ENCODE results near the gene ADM2.

The ADM2 gene

DNA sequence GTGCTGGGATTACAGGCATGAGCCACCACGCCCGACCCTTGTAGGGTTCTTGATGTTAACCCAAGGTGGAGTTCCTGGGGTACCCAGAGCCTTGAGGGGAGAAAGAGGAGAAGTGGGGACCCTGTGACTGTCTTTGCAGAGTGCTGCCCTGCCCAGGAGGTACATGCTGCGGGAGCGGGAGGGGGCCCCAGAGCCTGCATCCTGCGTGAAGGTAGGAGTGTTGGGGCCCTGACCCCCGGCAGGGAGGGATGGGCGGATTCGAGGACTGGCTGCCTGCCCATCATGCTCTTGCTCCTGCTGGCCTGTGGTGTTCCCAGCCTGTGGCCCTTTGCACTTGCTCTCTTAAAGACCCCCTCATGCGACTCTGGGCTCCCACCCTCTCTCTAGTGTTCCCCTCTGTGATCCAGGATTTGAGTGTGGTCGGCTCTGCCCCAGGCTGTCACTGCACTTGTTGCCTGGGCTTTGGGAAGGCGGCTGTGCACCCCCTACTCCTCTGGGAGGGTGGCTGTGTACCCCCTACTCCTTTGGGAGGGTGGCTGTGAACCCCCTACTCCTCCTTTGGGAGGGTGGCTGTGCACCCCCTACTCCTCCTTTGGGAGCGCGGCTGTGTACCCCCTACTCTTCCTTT, 39.6 kb downstream of the ADM2 start:
- CTCF ChIA-PET: no interaction called here
- TF ChIP-seq, protein P1, sequence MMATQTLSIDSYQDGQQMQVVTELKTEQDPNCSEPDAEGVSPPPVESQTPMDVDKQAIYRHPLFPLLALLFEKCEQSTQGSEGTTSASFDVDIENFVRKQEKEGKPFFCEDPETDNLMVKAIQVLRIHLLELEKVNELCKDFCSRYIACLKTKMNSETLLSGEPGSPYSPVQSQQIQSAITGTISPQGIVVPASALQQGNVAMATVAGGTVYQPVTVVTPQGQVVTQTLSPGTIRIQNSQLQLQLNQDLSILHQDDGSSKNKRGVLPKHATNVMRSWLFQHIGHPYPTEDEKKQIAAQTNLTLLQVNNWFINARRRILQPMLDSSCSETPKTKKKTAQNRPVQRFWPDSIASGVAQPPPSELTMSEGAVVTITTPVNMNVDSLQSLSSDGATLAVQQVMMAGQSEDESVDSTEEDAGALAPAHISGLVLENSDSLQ (IDR thresholded peaks at IDR 0.05): no peak
- no peak for TF ChIP-seq CTBP1 (IDR thresholded peaks at IDR 0.05; ENCODE audit: borderline replicate concordance)
- POLR2A ChIA-PET: interaction anchor here (7.1 kb wide), 1 partner anchor 12 kb away, joined by 193 read pairs; the partner anchor contains the start of genes LMF2 and NCAPH2
- DNase-seq (ENCODE audit: extremely low spot score): no peak

DNA sequence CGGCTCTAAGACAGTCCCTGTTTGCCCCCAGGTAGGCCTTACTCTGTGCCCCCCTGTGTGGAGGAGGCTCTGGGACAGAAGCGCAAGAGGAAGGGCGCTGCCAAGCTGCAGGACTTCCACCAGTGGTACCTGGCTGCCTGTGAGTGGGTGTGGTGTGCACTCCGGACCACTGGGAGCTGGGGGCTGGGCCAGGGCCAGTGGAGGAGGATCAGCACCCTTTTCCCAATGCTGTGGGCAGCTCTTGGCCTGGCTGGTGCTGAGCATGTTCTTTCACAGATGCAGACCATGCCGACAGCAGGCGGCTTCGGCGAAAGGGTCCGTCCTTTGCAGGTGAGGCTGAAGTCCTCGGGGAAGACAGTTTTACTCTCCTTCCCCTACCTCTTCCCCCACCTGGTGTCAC, 40.4 kb downstream of the ADM2 start:
- DNase-seq (ENCODE audit: extremely low spot score): no peak
- TF ChIP-seq ARNT (IDR thresholded peaks at IDR 0.05) (no peak), HDGF (IDR thresholded peaks at IDR 0.05; ENCODE audit: borderline replicate concordance) (no peak), LEF1 (IDR thresholded peaks at IDR 0.05; ENCODE audit: borderline replicate concordance) (no peak), L3MBTL2 (conservative IDR thresholded peaks at IDR 0.05) (no peak), BHLHE40 (IDR thresholded peaks at IDR 0.05; ENCODE audit: borderline replicate concordance) (no peak), SP1 (IDR thresholded peaks at IDR 0.05) (no peak), SUZ12 (IDR thresholded peaks at IDR 0.05) (no peak), TARDBP (IDR thresholded peaks at IDR 0.05) (no peak), ELF4 (IDR thresholded peaks at IDR 0.05) (no peak), FOXM1 (IDR thresholded peaks at IDR 0.05; ENCODE audit: borderline replicate concordance) (no peak)
- ChIA-PET CTCF (no interaction called here), POLR2A (interaction anchor here (7.1 kb wide), 1 partner anchor 12 kb away, joined by 193 read pairs; the partner anchor contains the start of genes LMF2 and NCAPH2)

DNA sequence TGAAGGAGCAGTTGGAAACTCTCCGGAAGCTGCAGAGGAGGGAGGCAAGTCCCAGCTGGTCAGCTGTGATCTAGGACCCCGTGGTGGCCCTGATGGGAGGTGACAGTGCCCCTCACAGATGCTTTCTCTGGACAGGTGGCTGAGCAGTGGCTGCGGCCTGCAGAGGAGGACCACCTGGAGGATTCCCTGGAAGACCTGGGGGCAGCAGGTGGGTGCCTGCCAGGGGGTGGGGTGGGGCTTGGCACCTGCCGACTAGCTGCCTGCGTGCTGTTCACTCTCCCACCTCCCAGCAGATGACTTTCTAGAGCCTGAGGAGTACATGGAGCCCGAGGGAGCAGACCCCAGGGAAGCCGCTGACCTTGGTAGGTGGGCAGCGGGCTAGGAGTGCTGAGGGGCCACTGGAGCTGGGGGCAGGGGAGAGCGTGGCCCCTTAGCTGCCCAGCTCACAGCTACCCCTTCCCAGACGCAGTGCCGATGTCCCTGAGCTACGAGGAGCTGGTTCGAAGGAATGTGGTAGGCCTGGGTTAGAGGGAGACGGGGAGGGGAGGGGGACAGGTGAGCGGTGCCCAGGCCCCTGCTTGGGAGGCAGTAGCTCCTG, 41.0 kb downstream of the ADM2 start:
- CTCF ChIA-PET: no interaction called here
- TF ChIP-seq FOXM1 (IDR thresholded peaks at IDR 0.05; ENCODE audit: borderline replicate concordance): no peak
- no peak for TF ChIP-seq BHLHE40 (IDR thresholded peaks at IDR 0.05; ENCODE audit: borderline replicate concordance)
- TF ChIP-seq LEF1 (IDR thresholded peaks at IDR 0.05; ENCODE audit: borderline replicate concordance): no peak
- DNase-seq (ENCODE audit: extremely low spot score): no peak
- POLR2A ChIA-PET: interaction anchor here (1.0 to 7.1 kb wide), 2 partner anchors 13 to 49 kb away, joined by 3 to 193 read pairs; partner anchors contain the start of genes LMF2 and NCAPH2

DNA sequence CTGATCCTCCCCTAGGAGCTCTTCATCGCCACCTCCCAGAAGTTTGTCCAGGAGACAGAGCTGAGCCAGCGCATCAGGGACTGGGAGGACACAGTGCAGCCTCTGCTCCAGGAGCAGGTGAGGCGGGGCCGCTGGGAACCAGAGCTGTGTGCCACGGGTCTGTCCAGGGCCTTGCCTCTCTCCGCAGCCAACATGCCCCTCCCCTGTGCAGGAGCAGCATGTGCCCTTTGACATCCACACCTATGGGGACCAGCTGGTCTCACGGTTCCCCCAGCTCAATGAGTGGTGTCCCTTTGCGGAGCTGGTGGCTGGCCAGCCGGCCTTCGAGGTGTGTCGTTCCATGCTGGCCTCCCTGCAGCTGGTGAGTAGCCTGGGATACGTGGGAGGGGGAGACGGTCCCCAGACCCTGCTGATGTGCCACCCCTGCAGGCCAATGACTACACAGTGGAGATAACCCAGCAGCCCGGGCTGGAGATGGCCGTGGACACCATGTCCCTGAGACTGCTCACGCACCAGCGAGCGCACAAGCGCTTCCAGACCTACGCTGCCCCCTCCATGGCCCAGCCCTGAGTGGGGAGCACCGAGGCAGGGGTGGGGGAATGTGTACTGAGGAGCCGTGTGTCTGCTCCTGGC, 41.6 kb downstream of the ADM2 start:
- no peak for DNase-seq (ENCODE audit: extremely low spot score)
- POLR2A ChIA-PET: interaction anchor here (1.0 to 7.1 kb wide), 2 partner anchors 14 to 50 kb away, joined by 3 to 193 read pairs; partner anchors contain the start of genes LMF2 and NCAPH2
- TF ChIP-seq BHLHE40 (IDR thresholded peaks at IDR 0.05; ENCODE audit: borderline replicate concordance): no peak
- TF ChIP-seq SUZ12 (IDR thresholded peaks at IDR 0.05): no peak
- TF ChIP-seq FOXM1 (IDR thresholded peaks at IDR 0.05; ENCODE audit: borderline replicate concordance): no peak
- TF ChIP-seq, protein P1 (IDR thresholded peaks at IDR 0.05): no peak
- TF ChIP-seq ZNF384 (IDR thresholded peaks at IDR 0.05): no peak
- no peak for TF ChIP-seq ELF4 (IDR thresholded peaks at IDR 0.05)
- TF ChIP-seq TARDBP (IDR thresholded peaks at IDR 0.05): no peak
- no peak for TF ChIP-seq ARNT (IDR thresholded peaks at IDR 0.05)
- TF ChIP-seq LEF1 (IDR thresholded peaks at IDR 0.05; ENCODE audit: borderline replicate concordance): no peak
- no peak for TF ChIP-seq FOXA1 (IDR thresholded peaks at IDR 0.05)
- CTCF ChIA-PET: no interaction called here

DNA sequence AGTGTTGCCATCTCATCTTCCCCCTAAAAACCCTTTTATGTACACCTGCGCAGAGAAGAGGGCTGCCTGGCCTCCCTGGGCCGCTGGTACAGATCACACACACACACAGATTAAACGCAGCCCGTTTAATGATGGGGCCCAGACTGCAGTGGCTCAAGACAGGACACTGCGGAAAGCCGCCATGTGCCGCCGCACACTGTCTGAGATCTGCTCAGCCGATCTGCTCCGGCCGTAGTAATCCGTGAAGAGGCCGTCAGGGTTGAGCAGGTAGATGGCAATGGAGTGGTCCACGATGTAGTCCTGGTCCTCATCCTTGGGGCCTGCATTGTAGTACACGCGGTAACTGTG, 42.1 kb downstream of the ADM2 start:
- TF ChIP-seq NFRKB (IDR thresholded peaks at IDR 0.05) (no peak), CTBP1 (IDR thresholded peaks at IDR 0.05; ENCODE audit: borderline replicate concordance) (no peak), FOXA1 (IDR thresholded peaks at IDR 0.05) (no peak), FOXK2 (IDR thresholded peaks at IDR 0.05) (no peak), SUZ12 (IDR thresholded peaks at IDR 0.05) (no peak), LEF1 (IDR thresholded peaks at IDR 0.05; ENCODE audit: borderline replicate concordance) (no peak), L3MBTL2 (conservative IDR thresholded peaks at IDR 0.05) (no peak), ELF4 (IDR thresholded peaks at IDR 0.05) (no peak), FOXM1 (IDR thresholded peaks at IDR 0.05; ENCODE audit: borderline replicate concordance) (no peak), TARDBP (IDR thresholded peaks at IDR 0.05) (no peak), SP1 (IDR thresholded peaks at IDR 0.05) (no peak), BHLHE40 (IDR thresholded peaks at IDR 0.05; ENCODE audit: borderline replicate concordance) (no peak), ZNF384 (IDR thresholded peaks at IDR 0.05) (no peak)
- TF ChIP-seq, protein P1 (IDR thresholded peaks at IDR 0.05): no peak
- no peak for DNase-seq (ENCODE audit: extremely low spot score)
- POLR2A ChIA-PET: interaction anchor here (1.0 to 7.1 kb wide), 5 partner anchors 8 to 51 kb away, joined by 3 to 193 read pairs (median 49); partner anchors contain the start of genes LMF2, NCAPH2 and SYCE3
- CTCF ChIA-PET: no interaction called here

Measured in HEK293T (cell line).